ENCODE measurements around the gene THRAP3. TPM values are rescaled to one million over a fixed set of nuclear protein-coding genes. Genes with fewer than 3 reads are reported as not detected.

Gene THRAP3
- polyA plus RNA-seq, 1 of the 3 experiments (the other 2 are of a cell fraction) = 33.7 TPM

- Histone ChIP-seq H3K4me3 (ENCODE audit: low read depth in 2 of 2, low read length in 1 of 2) (no peak overlapping the region), H3K4me1 (ENCODE audit: control insufficient read depth in 1 of 2, insufficient read depth in 2 of 2, low read depth in 1 of 2, low read length in 1 of 2) (peaks cover 0 to 6% of the 10 kb centered on the region in 2 experiments; a peak in 1 of 4 replicates), H3K4me2 (no peak overlapping the region), H3K79me2 (ENCODE audit: insufficient read depth) (peaks cover 26% of the 10 kb centered on the region), H3F3A (replicated peaks; ENCODE audit: insufficient read depth) (peaks cover 22% of the 10 kb centered on the region), H3K9me3 (no peaks in the 10 kb centered on the region), H2AFZ (ENCODE audit: low read depth) (no peak overlapping the region), H3K27me3 (ENCODE audit: insufficient read depth) (no peaks in the 10 kb centered on the region), H3K9ac (no peak overlapping the region), H3K27ac (ENCODE audit: low read depth in 2 of 2, low read length in 1 of 2) (no peak overlapping the region), H4K20me1 (ENCODE audit: insufficient read depth) (peaks cover 16% of the 10 kb centered on the region; the same call in 1 of the 2 replicates), H3K9me2 (no peaks in the 10 kb centered on the region), H3K36me3 (replicated peaks in 1 of 2; ENCODE audit: control insufficient read depth in 1 of 2, insufficient read depth in 2 of 2, low read length in 1 of 2) (peaks cover 39 to 53% of the 10 kb centered on the region in 2 experiments)
- DNase-seq = no peak
- TF ChIP-seq NRF1 (IDR thresholded peaks at IDR 0.05; ENCODE audit: low read depth, low read length) (no peak), MXI1 (IDR thresholded peaks at IDR 0.05; ENCODE audit: low read depth, low read length) (no peak), CTCF (IDR thresholded peaks at IDR 0.05) (no peak), FOSL2 (IDR thresholded peaks at IDR 0.05; ENCODE audit: borderline replicate concordance, low read depth) (no peak), FOXJ3 (CRISPR knock-in tag; IDR thresholded peaks at IDR 0.05) (no peak), REST (IDR thresholded peaks at IDR 0.05; ENCODE audit: low read depth, low read length) (no peak), FOXM1 (IDR thresholded peaks at IDR 0.05; ENCODE audit: low read depth) (no peak), NFIC (IDR thresholded peaks at IDR 0.05; ENCODE audit: borderline replicate concordance) (no peak), MEF2A (IDR thresholded peaks at IDR 0.05; ENCODE audit: borderline replicate concordance, low read depth) (no peak), RXRA (IDR thresholded peaks at IDR 0.05; ENCODE audit: borderline replicate concordance, low read depth) (no peak), CHD2 (IDR thresholded peaks at IDR 0.05; ENCODE audit: low read length, partially characterized antibody) (no peak), EZH2phosphoT487 (IDR thresholded peaks at IDR 0.05; ENCODE audit: borderline replicate concordance, low read depth) (no peak)
- ChIA-PET CTCF (interaction anchor here (1.5 to 1.8 kb wide), 2 partner anchors 9 to 29 kb away, joined by 3 to 12 read pairs; partner anchors contain the start of gene TRAPPC3), POLR2A (no interaction called here)
- WGBS (ENCODE audit: low lambda C conversion rate) = 95% methylated on average over 19 of the region's 19 CpGs
These were observed 45.0 kb upstream of the THRAP3 start for GRCh38 chr1:36179220-36179600.
